ENCODE measurements around the gene KIAA0753.
"Not testable (repeated sequence)": the region's sequence is repeated elsewhere in the genome, so short reads cannot be mapped to it uniquely, and the experiment has no call there.

KIAA0753 gene

GRCh38 chr17:6668219-6668618, 27.7 kb upstream of the KIAA0753 start:
- DNase-seq = no peak

GRCh38 chr17:6667516-6667915, 27.0 kb upstream of the KIAA0753 start:
- DNase-seq = no peak

GRCh38 chr17:6666557-6666956, 26.0 kb upstream of the KIAA0753 start:
- no peak for DNase-seq

- DNase-seq = peak; percentile 62
Measured at GRCh38 chr17:6666077-6666521, 25.6 kb upstream of the KIAA0753 start.

GRCh38 chr17:6663200-6663599, 22.7 kb upstream of the KIAA0753 start:
- DNase-seq = not testable (repeated sequence)

- no peak for DNase-seq
Measured at GRCh38 chr17:6661464-6661848, 20.9 kb upstream of the KIAA0753 start.

GRCh38 chr17:6660805-6661463, 20.4 kb upstream of the KIAA0753 start:
- no peak for DNase-seq

- DNase-seq = no peak
Measured at GRCh38 chr17:6660101-6660500, 19.6 kb upstream of the KIAA0753 start.

- not testable (repeated sequence) for DNase-seq
Measured at GRCh38 chr17:6658411-6658810, 17.9 kb upstream of the KIAA0753 start.

- no peak for DNase-seq
Measured at GRCh38 chr17:6657633-6658287, 17.2 kb upstream of the KIAA0753 start.

GRCh38 chr17:6656797-6657632, 16.5 kb upstream of the KIAA0753 start:
- DNase-seq = not testable (repeated sequence)

- DNase-seq = not testable (repeated sequence)
Measured at GRCh38 chr17:6655732-6656361, 15.3 kb upstream of the KIAA0753 start.

- peak; percentile 61 for DNase-seq
Measured at GRCh38 chr17:6654841-6655731, 14.6 kb upstream of the KIAA0753 start.

- DNase-seq = peak; percentile 20
Measured at GRCh38 chr17:6651919-6652452, 11.5 kb upstream of the KIAA0753 start.

GRCh38 chr17:6651354-6651918, 10.9 kb upstream of the KIAA0753 start, which contains the start of the genes C17orf100 and MED31:
Gene C17orf100 (plus strand): TSS chr17:6651762. CDS start chr17:6651914, 152 bp downstream.
Gene MED31 (minus strand): TSS chr17:6651605. CDS start chr17:6651528, 77 bp downstream.
- peak; percentile 88 for DNase-seq

GRCh38 chr17:6648181-6648580, 7.7 kb upstream of the KIAA0753 start:
- DNase-seq = peak; percentile 32

GRCh38 chr17:6643451-6644125, 3.1 kb upstream of the KIAA0753 start:
- no peak for DNase-seq

- no peak for DNase-seq
Measured at GRCh38 chr17:6642592-6642991, 2.1 kb upstream of the KIAA0753 start.

- DNase-seq = peak; percentile 57
Measured at GRCh38 chr17:6641247-6641863, 844 bp upstream of the KIAA0753 start.
